Measurements from ENCODE around the gene FGR.

The FGR gene

DNA sequence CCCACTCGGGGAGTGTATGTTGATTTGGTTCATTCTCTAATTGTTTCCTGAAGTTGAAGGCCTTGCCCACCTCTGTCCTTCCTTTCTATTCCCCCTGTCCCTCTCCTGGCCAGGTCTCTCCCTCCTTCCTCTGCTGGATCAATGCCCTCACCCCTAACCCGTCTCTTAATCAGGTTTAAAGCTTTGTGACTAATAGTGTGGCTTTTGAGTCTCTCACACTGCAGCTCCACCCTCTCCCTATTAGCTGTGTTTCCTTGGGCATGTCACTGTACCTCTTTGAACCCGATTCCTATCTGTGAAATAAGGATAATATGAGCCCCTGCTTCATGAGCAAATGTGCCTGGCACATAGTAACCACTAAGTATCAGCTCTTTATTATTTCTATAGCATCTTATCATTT, 51.5 kb downstream of the FGR start:
- no peak overlapping the region for H3K4me3 ChIP-seq (replicated peaks in 1 of 2; ENCODE audit: low read depth in 2 of 2, low read length in 2 of 2)
- TF ChIP-seq, protein P1, sequence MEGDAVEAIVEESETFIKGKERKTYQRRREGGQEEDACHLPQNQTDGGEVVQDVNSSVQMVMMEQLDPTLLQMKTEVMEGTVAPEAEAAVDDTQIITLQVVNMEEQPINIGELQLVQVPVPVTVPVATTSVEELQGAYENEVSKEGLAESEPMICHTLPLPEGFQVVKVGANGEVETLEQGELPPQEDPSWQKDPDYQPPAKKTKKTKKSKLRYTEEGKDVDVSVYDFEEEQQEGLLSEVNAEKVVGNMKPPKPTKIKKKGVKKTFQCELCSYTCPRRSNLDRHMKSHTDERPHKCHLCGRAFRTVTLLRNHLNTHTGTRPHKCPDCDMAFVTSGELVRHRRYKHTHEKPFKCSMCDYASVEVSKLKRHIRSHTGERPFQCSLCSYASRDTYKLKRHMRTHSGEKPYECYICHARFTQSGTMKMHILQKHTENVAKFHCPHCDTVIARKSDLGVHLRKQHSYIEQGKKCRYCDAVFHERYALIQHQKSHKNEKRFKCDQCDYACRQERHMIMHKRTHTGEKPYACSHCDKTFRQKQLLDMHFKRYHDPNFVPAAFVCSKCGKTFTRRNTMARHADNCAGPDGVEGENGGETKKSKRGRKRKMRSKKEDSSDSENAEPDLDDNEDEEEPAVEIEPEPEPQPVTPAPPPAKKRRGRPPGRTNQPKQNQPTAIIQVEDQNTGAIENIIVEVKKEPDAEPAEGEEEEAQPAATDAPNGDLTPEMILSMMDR (IDR thresholded peaks at IDR 0.05; ENCODE audit: low read depth, low read length), result no peak
- DNase-seq (ENCODE audit: low read depth in 2 of 2), result no peak

DNA sequence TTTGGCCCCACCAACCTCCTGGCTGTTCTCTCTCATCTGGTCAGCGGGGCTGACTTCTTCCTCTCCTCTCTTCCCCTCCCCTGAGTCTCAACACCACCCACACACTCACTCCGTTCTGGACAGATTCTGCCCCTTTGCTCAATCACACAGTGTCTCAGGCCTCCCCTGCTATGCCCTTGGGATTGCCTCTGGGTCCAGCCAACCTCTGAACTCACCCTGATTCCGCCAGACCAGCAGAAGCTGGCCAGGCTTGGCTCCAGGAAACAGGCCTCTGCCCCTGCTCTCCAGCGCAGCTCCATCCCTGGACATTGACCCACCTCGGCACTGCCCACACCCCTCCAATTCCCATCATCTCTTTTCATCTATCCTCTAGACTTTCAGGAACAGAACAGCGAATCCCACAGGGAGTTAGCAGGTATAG, 53.2 kb downstream of the FGR start:
- H3K4me3 ChIP-seq (replicated peaks in 1 of 2; ENCODE audit: low read depth in 2 of 2, low read length in 2 of 2), result no peak overlapping the region
- TF ChIP-seq, protein P1 (IDR thresholded peaks at IDR 0.05; ENCODE audit: low read depth, low read length), result no peak
- DNase-seq (ENCODE audit: low read depth in 2 of 2), result peak; percentile 64 to 77

GRCh38 chr1:27577504-27578188, 57.3 kb downstream of the FGR start:
- H3K4me3 ChIP-seq (replicated peaks in 1 of 2; ENCODE audit: low read depth in 2 of 2, low read length in 2 of 2), result no peak overlapping the region
- TF ChIP-seq, protein P1 (IDR thresholded peaks at IDR 0.05; ENCODE audit: low read depth, low read length), result no peak
- DNase-seq (ENCODE audit: low read depth in 2 of 2), result no peak

- TF ChIP-seq, protein P1 (IDR thresholded peaks at IDR 0.05; ENCODE audit: low read depth, low read length), result no peak
- H3K4me3 ChIP-seq (replicated peaks in 1 of 2; ENCODE audit: low read depth in 2 of 2, low read length in 2 of 2), result no peak overlapping the region
- no peak for DNase-seq (ENCODE audit: low read depth in 2 of 2)
Observed at GRCh38 chr1:27576806-27577227, 58.2 kb downstream of the FGR start.

GRCh38 chr1:27575840-27576331, 59.1 kb downstream of the FGR start:
- peak; percentile 34 to 57 for DNase-seq (ENCODE audit: low read depth in 2 of 2)
- H3K4me3 ChIP-seq (replicated peaks in 1 of 2; ENCODE audit: low read depth in 2 of 2, low read length in 2 of 2), result peak overlapping the region; percentile 26 to 40

DNA sequence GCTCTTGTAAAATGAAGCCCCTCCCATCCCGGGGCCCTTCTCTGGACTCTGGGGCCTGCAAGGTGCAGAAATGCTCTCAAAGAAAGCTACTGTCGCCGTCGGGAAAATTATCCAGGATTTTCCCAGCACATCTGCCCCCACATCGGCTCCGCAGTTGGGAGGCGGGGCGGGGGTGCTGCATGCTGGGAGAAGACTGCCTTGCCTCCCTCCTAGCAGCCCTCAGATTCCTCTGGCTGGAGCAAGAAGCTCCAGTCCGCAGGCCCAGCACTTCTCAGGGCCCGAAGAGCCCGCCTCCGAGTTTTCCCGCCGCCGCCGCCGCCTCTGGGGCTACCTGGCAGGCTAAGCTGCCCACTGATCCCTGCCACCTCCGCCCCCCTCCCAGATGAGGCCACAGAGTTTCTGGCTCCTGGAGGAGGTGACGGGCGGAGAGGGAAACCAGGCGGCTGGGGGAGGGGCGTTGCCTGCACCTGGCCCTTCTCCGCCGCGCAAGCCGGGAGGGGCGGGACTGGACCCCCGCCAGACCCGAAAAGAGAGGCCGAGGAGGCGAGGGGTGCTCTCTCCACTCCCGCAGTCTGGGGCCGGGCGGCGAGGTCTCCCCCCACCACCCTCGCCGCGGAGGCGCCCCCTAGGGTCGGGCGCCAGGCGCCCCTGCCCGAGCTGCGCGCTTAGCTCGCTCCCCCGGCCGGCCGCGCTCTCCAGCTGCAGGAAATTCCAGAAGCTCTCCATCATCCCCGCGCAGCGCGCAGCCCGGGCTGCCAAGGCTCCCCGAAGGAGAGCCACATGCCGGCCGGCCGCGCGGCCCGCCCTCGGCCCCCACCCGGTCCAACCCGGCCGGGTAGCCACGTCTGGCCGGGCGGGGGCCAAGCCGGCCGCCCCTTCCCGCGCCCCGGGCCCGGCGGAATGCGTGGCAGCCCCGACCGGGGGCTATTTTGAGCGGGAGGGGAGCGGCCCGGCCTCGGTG, 59.8 kb downstream of the FGR start:
- TF ChIP-seq, protein P1 (IDR thresholded peaks at IDR 0.05; ENCODE audit: low read depth, low read length), result no peak
- peak overlapping the region; percentile 22 to 40 for H3K4me3 ChIP-seq (replicated peaks in 1 of 2; ENCODE audit: low read depth in 2 of 2, low read length in 2 of 2)
- peak; percentile 86 to 89 for DNase-seq (ENCODE audit: low read depth in 2 of 2)

More at GRCh38 chr1:27575840-27576331, 59.1 kb downstream of the FGR start:
- TF ChIP-seq, protein P1 (IDR thresholded peaks at IDR 0.05; ENCODE audit: low read depth, low read length), result no peak

Measured in cardiac fibroblast (primary cell).